Measurements from ENCODE around the gene KLHL13.

The KLHL13 gene

DNA sequence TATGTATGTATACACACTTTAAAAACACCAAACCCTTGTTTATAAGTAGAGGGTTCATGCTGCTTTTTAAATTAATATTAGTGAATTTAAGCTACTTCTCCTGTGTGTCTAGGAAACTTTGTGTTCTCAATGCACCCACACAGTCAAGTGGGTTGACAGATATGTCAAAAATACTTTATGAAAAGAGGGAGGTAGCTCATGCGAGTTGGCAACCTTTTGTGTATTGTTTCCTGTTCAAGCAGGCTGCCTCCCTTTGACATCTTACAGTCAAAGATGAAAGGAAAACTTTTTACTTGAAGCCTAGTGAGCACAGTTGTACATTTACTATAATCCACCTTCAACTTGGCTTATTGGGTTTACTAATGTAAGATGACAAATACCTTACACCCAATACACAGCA, 218.4 kb downstream of the KLHL13 start:
- no peak for TF ChIP-seq EZH2phosphoT487 (conservative IDR thresholded peaks at IDR 0.05; ENCODE audit: low read length)
- TF ChIP-seq, protein P1, sequence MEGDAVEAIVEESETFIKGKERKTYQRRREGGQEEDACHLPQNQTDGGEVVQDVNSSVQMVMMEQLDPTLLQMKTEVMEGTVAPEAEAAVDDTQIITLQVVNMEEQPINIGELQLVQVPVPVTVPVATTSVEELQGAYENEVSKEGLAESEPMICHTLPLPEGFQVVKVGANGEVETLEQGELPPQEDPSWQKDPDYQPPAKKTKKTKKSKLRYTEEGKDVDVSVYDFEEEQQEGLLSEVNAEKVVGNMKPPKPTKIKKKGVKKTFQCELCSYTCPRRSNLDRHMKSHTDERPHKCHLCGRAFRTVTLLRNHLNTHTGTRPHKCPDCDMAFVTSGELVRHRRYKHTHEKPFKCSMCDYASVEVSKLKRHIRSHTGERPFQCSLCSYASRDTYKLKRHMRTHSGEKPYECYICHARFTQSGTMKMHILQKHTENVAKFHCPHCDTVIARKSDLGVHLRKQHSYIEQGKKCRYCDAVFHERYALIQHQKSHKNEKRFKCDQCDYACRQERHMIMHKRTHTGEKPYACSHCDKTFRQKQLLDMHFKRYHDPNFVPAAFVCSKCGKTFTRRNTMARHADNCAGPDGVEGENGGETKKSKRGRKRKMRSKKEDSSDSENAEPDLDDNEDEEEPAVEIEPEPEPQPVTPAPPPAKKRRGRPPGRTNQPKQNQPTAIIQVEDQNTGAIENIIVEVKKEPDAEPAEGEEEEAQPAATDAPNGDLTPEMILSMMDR (IDR thresholded peaks at IDR 0.05; ENCODE audit: insufficient read depth, low read length, poor library complexity, severe bottlenecking), result no peak
- Histone ChIP-seq H3F3A (ENCODE audit: insufficient read depth) (no peaks in the 10 kb centered on the region), H3K9me3 (ENCODE audit: insufficient read depth, low read length) (no peaks in the 10 kb centered on the region), H3K36me3 (ENCODE audit: low read length) (no peaks in the 10 kb centered on the region), H2AFZ (ENCODE audit: low read depth, low read length, severe bottlenecking) (no peak overlapping the region), H3K4me3 (ENCODE audit: insufficient read depth, low read length, poor library complexity, severe bottlenecking) (no peak overlapping the region), H3K9me2 (replicated peaks; ENCODE audit: insufficient read depth, low read length) (no peaks in the 10 kb centered on the region), H3K9ac (ENCODE audit: low read length) (no peak overlapping the region), H3K79me2 (ENCODE audit: insufficient read depth, low read length) (no peaks in the 10 kb centered on the region), H3K4me2 (ENCODE audit: low read depth, low read length, poor library complexity, severe bottlenecking) (no peak overlapping the region), H3K27ac (ENCODE audit: low read depth, low read length) (no peak overlapping the region), H4K20me1 (ENCODE audit: low read depth, low read length) (no peaks in the 10 kb centered on the region), H3K27me3 (ENCODE audit: low read length) (no peaks in the 10 kb centered on the region)

DNA sequence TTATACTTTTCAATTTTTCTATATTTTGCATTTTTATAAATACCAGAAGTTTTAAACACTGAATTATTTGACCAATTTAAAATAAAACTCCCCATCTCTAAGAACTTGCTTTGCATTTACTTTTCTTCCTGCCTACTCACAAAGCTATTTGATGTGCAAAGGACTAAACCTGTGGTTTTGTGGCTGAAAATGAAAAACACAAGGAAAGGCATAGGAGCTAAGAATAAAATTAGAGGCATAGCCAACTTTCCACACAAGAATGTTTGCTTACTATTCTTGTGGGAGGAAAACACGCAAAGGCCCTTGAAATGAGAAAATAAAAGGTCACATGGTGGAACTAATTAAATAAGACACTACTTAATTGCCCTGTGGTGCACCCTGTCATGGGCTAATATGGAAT, 221.2 kb downstream of the KLHL13 start:
- Histone ChIP-seq H3K79me2 (ENCODE audit: insufficient read depth, low read length) (no peaks in the 10 kb centered on the region), H3K4me2 (ENCODE audit: low read depth, low read length, poor library complexity, severe bottlenecking) (no peak overlapping the region), H3K36me3 (ENCODE audit: low read length) (no peaks in the 10 kb centered on the region), H2AFZ (ENCODE audit: low read depth, low read length, severe bottlenecking) (no peak overlapping the region), H3K4me3 (ENCODE audit: insufficient read depth, low read length, poor library complexity, severe bottlenecking) (no peak overlapping the region), H3K9me3 (ENCODE audit: insufficient read depth, low read length) (no peaks in the 10 kb centered on the region), H4K20me1 (ENCODE audit: low read depth, low read length) (no peaks in the 10 kb centered on the region), H3K9me2 (replicated peaks; ENCODE audit: insufficient read depth, low read length) (no peaks in the 10 kb centered on the region), H3K9ac (ENCODE audit: low read length) (no peak overlapping the region), H3F3A (ENCODE audit: insufficient read depth) (no peaks in the 10 kb centered on the region), H3K27ac (ENCODE audit: low read depth, low read length) (no peak overlapping the region), H3K27me3 (ENCODE audit: low read length) (no peaks in the 10 kb centered on the region)
- TF ChIP-seq EZH2phosphoT487 (conservative IDR thresholded peaks at IDR 0.05; ENCODE audit: low read length), result no peak
- TF ChIP-seq, protein P1 (IDR thresholded peaks at IDR 0.05; ENCODE audit: insufficient read depth, low read length, poor library complexity, severe bottlenecking), result no peak

DNA sequence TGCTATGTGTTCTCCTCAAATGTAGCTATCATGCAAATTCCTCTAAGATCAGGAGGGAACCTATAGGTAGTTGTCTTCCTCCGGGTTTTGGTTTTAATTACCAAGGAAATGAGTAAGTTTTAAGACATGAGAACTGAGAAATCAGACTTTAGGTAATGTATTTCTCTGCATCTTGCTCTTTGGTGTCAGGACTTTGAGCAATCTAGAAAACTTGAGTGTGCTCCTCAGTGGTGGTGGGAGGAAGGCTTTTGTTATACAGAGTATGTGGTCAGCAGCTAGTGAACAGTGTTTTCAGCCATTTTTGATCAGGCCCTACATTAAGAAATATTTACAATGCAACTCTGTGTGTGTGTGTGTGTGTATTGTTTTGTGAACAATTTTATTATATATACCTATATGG, 224.1 kb downstream of the KLHL13 start:
- Histone ChIP-seq H3K4me3 (ENCODE audit: insufficient read depth, low read length, poor library complexity, severe bottlenecking) (no peak overlapping the region), H3F3A (ENCODE audit: insufficient read depth) (no peaks in the 10 kb centered on the region), H3K27ac (ENCODE audit: low read depth, low read length) (no peak overlapping the region), H3K9me3 (ENCODE audit: insufficient read depth, low read length) (no peaks in the 10 kb centered on the region), H2AFZ (ENCODE audit: low read depth, low read length, severe bottlenecking) (no peak overlapping the region), H3K4me2 (ENCODE audit: low read depth, low read length, poor library complexity, severe bottlenecking) (no peak overlapping the region), H4K20me1 (ENCODE audit: low read depth, low read length) (no peaks in the 10 kb centered on the region), H3K27me3 (ENCODE audit: low read length) (no peaks in the 10 kb centered on the region), H3K79me2 (ENCODE audit: insufficient read depth, low read length) (no peaks in the 10 kb centered on the region), H3K36me3 (ENCODE audit: low read length) (no peaks in the 10 kb centered on the region), H3K9ac (ENCODE audit: low read length) (no peak overlapping the region), H3K9me2 (replicated peaks; ENCODE audit: insufficient read depth, low read length) (no peaks in the 10 kb centered on the region)
- TF ChIP-seq, protein P1 (IDR thresholded peaks at IDR 0.05; ENCODE audit: insufficient read depth, low read length, poor library complexity, severe bottlenecking), result no peak
- TF ChIP-seq EZH2phosphoT487 (conservative IDR thresholded peaks at IDR 0.05; ENCODE audit: low read length), result no peak

Data from SU-DHL-6 (cell line).